A673 (cell line): Measurements from ENCODE around the gene OTOG. TPM values are rescaled to one million over a fixed set of nuclear protein-coding genes. Genes with fewer than 3 reads are reported as not detected.

Experiments used
- BruUV-seq: library from RNA; stranded (reverse); fragments of 400-500 nt; replicated peaks from 2 replicates; lab custom pipeline; 2021; lab: Mats Ljungman, UMichigan
- CTCF ChIA-PET: fragments of 300-600 bp; sonication (Branson Sonifier 250); formaldehyde crosslinking; loops from one replicate; lab custom pipeline; 2022; ENCODE audit warnings: antibody characterized with exemption; lab: Charles Lee
- POLR2A ChIA-PET: fragments of 300-600 bp; sonication (Branson Sonifier 250); formaldehyde crosslinking; loops from one replicate; lab custom pipeline; 2022; ENCODE audit warnings: antibody characterized with exemption; ENCODE audit not compliant: low non-redundant PET; lab: Charles Lee
- DNase-seq: peaks from one replicate; pipeline ENCODE4 v3.0.0-alpha.2; 2015; ENCODE audit warnings: low spot score
- H3K27ac ChIP-seq: fragments of 200-600 bp; sonication (generic); 2 replicates; pipeline ENCODE4 v1.5.1; 2016; ENCODE audit warnings: mixed run types, low read depth, mild to moderate bottlenecking, mixed read lengths, antibody characterized with exemption, low read length; ENCODE audit not compliant: poor library complexity, severe bottlenecking
- H3K27me3 ChIP-seq: fragments of 200-600 bp; sonication (generic); replicated peaks from 2 replicates; pipeline ENCODE4 v1.6.1; 2017; ENCODE audit warnings: mixed run types, low read depth, mild to moderate bottlenecking, mixed read lengths, antibody characterized with exemption, low read length; ENCODE audit not compliant: insufficient read depth, poor library complexity
- H3K36me3 ChIP-seq: fragments of 200-600 bp; sonication (generic); 2 replicates; pipeline ENCODE4 v1.6.1; 2016; ENCODE audit warnings: mixed run types, mild to moderate bottlenecking, mixed read lengths, antibody characterized with exemption, low read length; ENCODE audit not compliant: insufficient read depth, poor library complexity, severe bottlenecking
- H3K4me1 ChIP-seq: fragments of 200-600 bp; sonication (generic); 2 replicates; pipeline ENCODE4 v1.6.1; 2017; ENCODE audit warnings: mixed run types, mild to moderate bottlenecking, mixed read lengths, antibody characterized with exemption, low read length; ENCODE audit not compliant: insufficient read depth, poor library complexity, severe bottlenecking
- H3K4me3 ChIP-seq: fragments of 200-600 bp; sonication (generic); 2 replicates; pipeline ENCODE4 v1.5.1; 2016; ENCODE audit warnings: low read depth, mixed run types, mild to moderate bottlenecking, mixed read lengths, low read length; ENCODE audit not compliant: poor library complexity, severe bottlenecking
- H3K9me3 ChIP-seq: fragments of 200-600 bp; sonication (generic); 2 replicates; pipeline ENCODE4 v1.6.1; 2016; ENCODE audit warnings: mixed run types, low read depth, mild to moderate bottlenecking, mixed read lengths, antibody characterized with exemption, low read length; ENCODE audit not compliant: poor library complexity, severe bottlenecking
- CTCF ChIP-seq: fragments of 300-800, 200-600 bp; sonication (generic); conservative IDR thresholded peaks from 2 replicates; pipeline ENCODE4 v1.5.1; 2017; ENCODE audit warnings: low read depth, mild to moderate bottlenecking, antibody characterized with exemption, low read length, moderate library complexity, mixed read lengths
- EZH2 ChIP-seq: fragments of 200-600 bp; sonication (generic); IDR thresholded peaks from 2 replicates; pipeline ENCODE4 v1.6.1; 2017; ENCODE audit warnings: borderline replicate concordance, low read depth, mild to moderate bottlenecking, mixed read lengths, antibody characterized with exemption, low read length; ENCODE audit not compliant: poor library complexity, severe bottlenecking
- intact Hi-C: fragments of 100-400 bp; cut with micrococcal nuclease; formaldehyde crosslinking; loops from one replicate; pipeline ENCODE4 v1.10.0; 2022; ENCODE audit not compliant: unreplicated experiment
- total RNA-seq: library from RNA; stranded (reverse); gene quantifications from 2 replicates; pipeline ENCODE4 v1.2.3, GENCODE V29; 2021

The OTOG gene
- total RNA-seq, 1 experiment from 2014 or later = not detected

DNA sequence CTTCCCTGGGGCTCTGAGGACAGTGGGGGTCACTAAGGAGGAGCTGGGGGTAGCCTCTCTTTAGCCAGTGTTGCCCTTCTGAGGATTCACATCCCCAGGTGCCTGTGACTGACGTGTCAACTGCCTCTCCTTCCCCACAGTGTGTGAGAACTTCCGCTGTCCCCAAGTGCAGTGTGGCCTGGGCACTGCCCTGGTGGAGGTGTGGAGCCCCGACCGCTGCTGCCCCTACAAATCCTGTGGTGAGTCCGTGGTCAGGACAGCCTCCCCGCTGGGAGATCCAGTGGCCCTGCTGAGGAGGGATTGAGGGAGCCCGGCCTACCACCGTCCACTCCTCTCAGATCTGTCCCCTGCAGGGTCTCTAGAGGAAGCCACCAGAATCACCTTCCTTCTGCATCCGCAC is 91.3 kb downstream of the OTOG start:
- Histone ChIP-seq H3K4me1 (no peaks in the 10 kb centered on the region), H3K27ac (no peak overlapping the region), H3K4me3 (no peak overlapping the region), H3K36me3 (no peaks in the 10 kb centered on the region), H3K27me3 (no peaks in the 10 kb centered on the region), H3K9me3 (no peaks in the 10 kb centered on the region)
- TF ChIP-seq EZH2 (no peak), CTCF (no peak)
- CTCF ChIA-PET = no interaction called here
- BruUV-seq = no TSS peak
- intact Hi-C loops = no loop called here
- POLR2A ChIA-PET = no interaction called here
- no peak for DNase-seq

GRCh38 chr11:17639091-17639490 is 92.0 kb downstream of the OTOG start:
- CTCF ChIA-PET = no interaction called here

GRCh38 chr11:17639781-17640180 is 92.7 kb downstream of the OTOG start:
- no peaks in the 10 kb centered on the region for H3K9me3 ChIP-seq
- H3K27me3 ChIP-seq = no peaks in the 10 kb centered on the region
- H3K36me3 ChIP-seq = no peaks in the 10 kb centered on the region
- ChIA-PET POLR2A (no interaction called here), CTCF (no interaction called here)
- no peak for TF ChIP-seq EZH2
- TF ChIP-seq CTCF = no peak
- intact Hi-C loops = no loop called here
- DNase-seq = no peak
- no peak overlapping the region for H3K4me3 ChIP-seq
- no peak overlapping the region for H3K27ac ChIP-seq
- H3K4me1 ChIP-seq = no peaks in the 10 kb centered on the region
- BruUV-seq = no TSS peak

More at GRCh38 chr11:17639091-17639490, 92.0 kb downstream of the OTOG start:
- Histone ChIP-seq H3K9me3 (no peaks in the 10 kb centered on the region), H3K4me1 (no peaks in the 10 kb centered on the region), H3K27me3 (no peaks in the 10 kb centered on the region), H3K4me3 (no peak overlapping the region), H3K27ac (no peak overlapping the region), H3K36me3 (no peaks in the 10 kb centered on the region)
- intact Hi-C loops = no loop called here
- POLR2A ChIA-PET = no interaction called here
- BruUV-seq = no TSS peak
- no peak for DNase-seq
- no peak for TF ChIP-seq CTCF
- TF ChIP-seq EZH2 = no peak
